Loucy (cell line): ENCODE data around the gene RC3H2.
A peak's percentile ranks its signal among the peaks of the same experiment; 100 is the strongest.

Source experiments
- H2AFZ ChIP-seq: fragments of 200-600 bp; sonication (generic); 2 replicates; pipeline ENCODE4 v1.6.0; 2016; ENCODE audit warnings: antibody characterized with exemption, mild to moderate bottlenecking, low read length, moderate library complexity
- H3F3A ChIP-seq: fragments of 200-600 bp; 2 replicates; pipeline ENCODE4 v1.6.0; 2016; ENCODE audit warnings: antibody characterized with exemption, low read depth, mild to moderate bottlenecking
- H3K27me3 ChIP-seq: fragments of 200-600 bp; sonication (generic); 2 replicates; pipeline ENCODE4 v1.6.1; 2014; ENCODE audit warnings: low read length, mild to moderate bottlenecking; ENCODE audit not compliant: insufficient read depth, poor library complexity, severe bottlenecking
- H3K36me3 ChIP-seq: fragments of 200-600 bp; sonication (generic); 2 replicates; pipeline ENCODE4 v1.6.1; 2016; ENCODE audit warnings: low read length; ENCODE audit not compliant: insufficient read depth
- H3K4me1 ChIP-seq: fragments of 200-600 bp; sonication (generic); 2 replicates; pipeline ENCODE4 v1.5.1; 2014; ENCODE audit warnings: low read length, mild to moderate bottlenecking; ENCODE audit not compliant: insufficient read depth, poor library complexity, severe bottlenecking
- H3K4me2 ChIP-seq: fragments of 200-600 bp; sonication (generic); 2 replicates; pipeline ENCODE4 v1.6.0; 2014; ENCODE audit warnings: antibody characterized with exemption, low read length, low read depth, mild to moderate bottlenecking; ENCODE audit not compliant: poor library complexity, severe bottlenecking
- H3K4me3 ChIP-seq: fragments of 200-600 bp; sonication (generic); 2 replicates; pipeline ENCODE4 v1.5.1; 2014; ENCODE audit warnings: low read length, mild to moderate bottlenecking, mixed read lengths; ENCODE audit not compliant: poor library complexity, severe bottlenecking
- H3K79me2 ChIP-seq: fragments of 200-600 bp; sonication (generic); 2 replicates; pipeline ENCODE4 v1.6.1; 2014; ENCODE audit warnings: low read length; ENCODE audit not compliant: insufficient read depth
- H3K9ac ChIP-seq: fragments of 200-600 bp; sonication (generic); 2 replicates; pipeline ENCODE4 v1.6.0; 2014; ENCODE audit warnings: mild to moderate bottlenecking, low read depth, low read length, moderate library complexity; ENCODE audit not compliant: poor library complexity, severe bottlenecking
- H3K9me2 ChIP-seq: fragments of 200-600 bp; sonication (generic); replicated peaks from 2 replicates; pipeline ENCODE4 v1.6.1; 2016; ENCODE audit warnings: low read depth, low read length, mixed read lengths
- H3K9me3 ChIP-seq: fragments of 200-600 bp; sonication (generic); 2 replicates; pipeline ENCODE4 v1.6.1; 2014; ENCODE audit warnings: mild to moderate bottlenecking, antibody characterized with exemption, low read length, low read depth; ENCODE audit not compliant: insufficient read depth
- H4K20me1 ChIP-seq: fragments of 200-600 bp; sonication (generic); 2 replicates; pipeline ENCODE4 v1.6.0; 2014; ENCODE audit warnings: antibody characterized with exemption, low read length, mild to moderate bottlenecking; ENCODE audit not compliant: insufficient read depth, poor library complexity, severe bottlenecking
- CTCF ChIP-seq: fragments of 200-600 bp; sonication (generic); conservative IDR thresholded peaks from 2 replicates; pipeline ENCODE4 v1.5.1; 2014; ENCODE audit warnings: mild to moderate bottlenecking, antibody characterized with exemption, low read length
- EZH2phosphoT487 ChIP-seq: fragments of 200-600 bp; IDR thresholded peaks from 2 replicates; pipeline ENCODE4 v1.6.1; 2018; ENCODE audit warnings: antibody characterized with exemption, mild to moderate bottlenecking, moderate library complexity, borderline replicate concordance

The RC3H2 gene

GRCh38 chr9:122846371-122846940 is 58.7 kb downstream of the RC3H2 start:
- H3K4me1 ChIP-seq, result peaks cover 47% of the 10 kb centered on the region
- no peak overlapping the region for H3K4me3 ChIP-seq
- peak overlapping the region; percentile 44 for H3K4me2 ChIP-seq
- H2AFZ ChIP-seq, result no peak overlapping the region
- no peaks in the 10 kb centered on the region for H3K27me3 ChIP-seq
- no peaks in the 10 kb centered on the region for H3K79me2 ChIP-seq
- no peak overlapping the region for H3K9ac ChIP-seq
- H3K9me2 ChIP-seq, result no peaks in the 10 kb centered on the region
- H3F3A ChIP-seq, result peaks cover 2% of the 10 kb centered on the region; the same call in 1 of the 2 replicates
- H4K20me1 ChIP-seq, result no peaks in the 10 kb centered on the region
- peaks cover 23% of the 10 kb centered on the region; the same call in 1 of the 2 replicates for H3K36me3 ChIP-seq
- TF ChIP-seq EZH2phosphoT487 (no peak), CTCF (no peak)
- no peaks in the 10 kb centered on the region for H3K9me3 ChIP-seq

GRCh38 chr9:122845116-122845515 is 60.0 kb downstream of the RC3H2 start:
- Histone ChIP-seq H3K4me3 (peak overlapping the region; percentile 27), H3F3A (peaks cover 2% of the 10 kb centered on the region; the same call in 1 of the 2 replicates), H3K9me2 (no peaks in the 10 kb centered on the region), H4K20me1 (no peaks in the 10 kb centered on the region), H3K4me1 (peaks cover 47% of the 10 kb centered on the region), H3K9ac (peak overlapping the region; percentile 1), H2AFZ (no peak overlapping the region), H3K79me2 (no peaks in the 10 kb centered on the region), H3K4me2 (peak overlapping the region; percentile 57), H3K9me3 (no peaks in the 10 kb centered on the region), H3K36me3 (peaks cover 14% of the 10 kb centered on the region; the same call in 1 of the 2 replicates), H3K27me3 (no peaks in the 10 kb centered on the region)
- TF ChIP-seq CTCF (no peak), EZH2phosphoT487 (no peak)

GRCh38 chr9:122844137-122844536 is 61.0 kb downstream of the RC3H2 start:
- no peak overlapping the region for H3K9ac ChIP-seq

More at GRCh38 chr9:122844137-122844536, 61.0 kb downstream of the RC3H2 start:
- TF ChIP-seq EZH2phosphoT487 (no peak), CTCF (no peak)
- H3K36me3 ChIP-seq, result peaks cover 12% of the 10 kb centered on the region; the same call in 1 of the 2 replicates
- no peaks in the 10 kb centered on the region for H3K27me3 ChIP-seq
- H4K20me1 ChIP-seq, result no peaks in the 10 kb centered on the region
- no peaks in the 10 kb centered on the region for H3K9me2 ChIP-seq
- no peak overlapping the region for H3K4me3 ChIP-seq
- H3K9me3 ChIP-seq, result no peaks in the 10 kb centered on the region
- peaks cover 1% of the 10 kb centered on the region; the same call in 1 of the 2 replicates for H3F3A ChIP-seq
- H3K79me2 ChIP-seq, result no peaks in the 10 kb centered on the region
- no peak overlapping the region for H2AFZ ChIP-seq
- peaks cover 47% of the 10 kb centered on the region for H3K4me1 ChIP-seq
- peak overlapping the region; percentile 57 for H3K4me2 ChIP-seq
